NCI-H774 (cell line): ENCODE results near the gene GPR141.
"Not testable (repeated sequence)": the region's sequence is repeated elsewhere in the genome, so short reads cannot be mapped to it uniquely, and the experiment has no call there.

Experiments used
- DNase-seq: peaks from one replicate; lab custom pipeline; 2025; lab: John Stamatoyannopoulos, UW

Gene GPR141

GRCh38 chr7:37686556-37687345 lies 3.2 kb downstream of the GPR141 start:
- no peak for DNase-seq

GRCh38 chr7:37690206-37690605 lies 6.6 kb downstream of the GPR141 start:
- DNase-seq: no peak

- no peak for DNase-seq
Measured at GRCh38 chr7:37694208-37695094, 10.9 kb downstream of the GPR141 start.

GRCh38 chr7:37698276-37698675 lies 14.7 kb downstream of the GPR141 start:
- no peak for DNase-seq

- no peak for DNase-seq
Measured at GRCh38 chr7:37698782-37699181, 15.2 kb downstream of the GPR141 start.

- DNase-seq: no peak
Measured at GRCh38 chr7:37701769-37702168, 18.2 kb downstream of the GPR141 start.

GRCh38 chr7:37703361-37703760 lies 19.8 kb downstream of the GPR141 start:
- DNase-seq: no peak

- not testable (repeated sequence) for DNase-seq
Measured at GRCh38 chr7:37704328-37704833, 20.8 kb downstream of the GPR141 start.

- DNase-seq: no peak
Measured at GRCh38 chr7:37705976-37706375, 22.4 kb downstream of the GPR141 start.

- no peak for DNase-seq
Measured at GRCh38 chr7:37706804-37707203, 23.2 kb downstream of the GPR141 start.

GRCh38 chr7:37707754-37708485 lies 24.4 kb downstream of the GPR141 start:
- DNase-seq: no peak

- DNase-seq: no peak
Measured at GRCh38 chr7:37709631-37710509, 26.3 kb downstream of the GPR141 start.

- no peak for DNase-seq
Measured at GRCh38 chr7:37713613-37714012, 30.0 kb downstream of the GPR141 start.

GRCh38 chr7:37714606-37715005 lies 31.0 kb downstream of the GPR141 start:
- no peak for DNase-seq

GRCh38 chr7:37718585-37718984 lies 35.0 kb downstream of the GPR141 start:
- no peak for DNase-seq

GRCh38 chr7:37719077-37719476 lies 35.5 kb downstream of the GPR141 start:
- no peak for DNase-seq

- DNase-seq: no peak
Measured at GRCh38 chr7:37724732-37725131, 41.2 kb downstream of the GPR141 start.

GRCh38 chr7:37726016-37726415 lies 42.5 kb downstream of the GPR141 start:
- DNase-seq: no peak

GRCh38 chr7:37728747-37729146 lies 45.2 kb downstream of the GPR141 start:
- DNase-seq: no peak

- DNase-seq: no peak
Measured at GRCh38 chr7:37729181-37729580, 45.6 kb downstream of the GPR141 start.

- no peak for DNase-seq
Measured at GRCh38 chr7:37730501-37730900, 46.9 kb downstream of the GPR141 start.
